HepG2 (cell line): ENCODE measurements around the gene TMEM200B. TPM values are rescaled to one million over a fixed set of nuclear protein-coding genes. Genes with fewer than 3 reads are reported as not detected.

ENCODE experiments used
- ATAC-seq: fragments of 200-7000 bp; cut with Tn5 transposase; 3 replicates; pipeline ENCODE4 v1.9.1; 2020; ENCODE audit warnings: mild to moderate bottlenecking, moderate library complexity
- BruUV-seq: library from RNA; stranded (reverse); fragments of 400-500 nt; replicated peaks from 2 replicates; lab custom pipeline; 2021; lab: Mats Ljungman, UMichigan
- CTCF ChIA-PET: fragments of 300-600 bp; formaldehyde crosslinking; extraction: SDS; loops from one replicate; lab custom pipeline; 2021; ENCODE audit warnings: low total read pairs, inconsistent platforms, low intra/inter-chr PET ratio; lab: Yijun Ruan, JAX
- POLR2A ChIA-PET: fragments of 350-600 bp; sonication (Branson Sonifier 250); formaldehyde crosslinking; loops from one replicate; lab custom pipeline; 2020; ENCODE audit warnings: antibody characterized with exemption, inconsistent platforms; lab: Yijun Ruan, JAX
- DNase-seq: peaks from one replicate; pipeline ENCODE4 v3.0.0-alpha.2; 2015; ENCODE audit warnings: low spot score
- FAIRE-seq: peaks from 3 replicates; lab custom pipeline; 2011; peaks lifted over from hg19 to GRCh38; lab: Jason Lieb, UNC
- H2AFZ ChIP-seq: one replicate; pipeline ENCODE4 v1.6.1; 2011; ENCODE audit warnings: low read length, inconsistent platforms
- H3K27ac ChIP-seq: fragments of 300-600 bp; 3 replicates; pipeline ENCODE4 v1.8.0; 2011; ENCODE audit warnings: mixed run types, mild to moderate bottlenecking, mixed read lengths, low read length, inconsistent platforms; ENCODE audit not compliant: insufficient read depth; ENCODE audit errors: extremely low read length
- H3K27me3 ChIP-seq, 2 experiments: fragments of 200-600 bp in 1 of 2; 2 replicates in 1 of 2; 3 replicates in 1 of 2; pipeline versions ENCODE4 v1.6.0 to v1.8.0; 2011; ENCODE audit warnings: low read length in 2 of 2, mild to moderate bottlenecking in 2 of 2, moderate library complexity in 2 of 2, inconsistent platforms in 1 of 2; ENCODE audit not compliant: insufficient read depth in 2 of 2, control insufficient read depth in 1 of 2
- H3K36me3 ChIP-seq, 2 experiments: fragments of 200-600 bp in 1 of 2; replicated peaks in 1 of 2; 2 replicates in 1 of 2; 3 replicates in 1 of 2; pipeline versions ENCODE4 v1.5.1 to v1.8.0; 2011; ENCODE audit warnings: low read length in 2 of 2, inconsistent platforms in 1 of 2; ENCODE audit not compliant: insufficient read depth in 2 of 2, control insufficient read depth in 1 of 2
- H3K4me1 ChIP-seq: 2 replicates; pipeline ENCODE4 v1.5.1; 2012; ENCODE audit warnings: low read length, inconsistent platforms; ENCODE audit not compliant: insufficient read depth
- H3K4me2 ChIP-seq: 2 replicates; pipeline ENCODE4 v1.6.0; 2011; ENCODE audit warnings: low read depth, low read length, inconsistent platforms
- H3K4me3 ChIP-seq, 3 experiments: fragments of 200-600 bp in 1 of 3; sonication (generic), shearing (Covaris generic) in 1 of 3; replicated peaks in 1 of 3; 2 replicates each; pipeline ENCODE4 v1.5.1; 2011 to 2016; ENCODE audit warnings: low read length in 3 of 3, inconsistent platforms in 2 of 3, low read depth in 2 of 3, mild to moderate bottlenecking in 2 of 3, control low read depth in 1 of 3, mixed read lengths in 1 of 3; ENCODE audit not compliant: insufficient read depth in 1 of 3
- H3K79me2 ChIP-seq: one replicate; pipeline ENCODE4 v1.6.1; 2011; ENCODE audit warnings: low read length, inconsistent platforms; ENCODE audit not compliant: insufficient read depth
- H3K9ac ChIP-seq: 2 replicates; pipeline ENCODE4 v1.6.0; 2011; ENCODE audit warnings: mild to moderate bottlenecking, low read depth, low read length, inconsistent platforms; ENCODE audit not compliant: insufficient read depth
- H3K9me3 ChIP-seq: 2 replicates; pipeline ENCODE4 v1.5.1; 2012; ENCODE audit warnings: mild to moderate bottlenecking, low read length
- H4K20me1 ChIP-seq: 2 replicates; pipeline ENCODE4 v1.6.0; 2011; ENCODE audit warnings: inconsistent platforms, mild to moderate bottlenecking, low read length, moderate library complexity; ENCODE audit not compliant: insufficient read depth
- ATF2 ChIP-seq: sonication (generic); formaldehyde crosslinking; IDR thresholded peaks from 2 replicates; pipeline ENCODE4 v1.4.0; 2020; ENCODE audit warnings: missing genetic modification reagents
- CHCHD3 ChIP-seq: sonication (generic); formaldehyde crosslinking; IDR thresholded peaks from 2 replicates; pipeline ENCODE4 v1.8.0; 2022; ENCODE audit warnings: mild to moderate bottlenecking, missing genetic modification reagents, moderate library complexity
- E2F5 ChIP-seq: sonication (generic); formaldehyde crosslinking; conservative IDR thresholded peaks from 2 replicates; pipeline ENCODE4 v1.4.0; 2020; ENCODE audit warnings: missing genetic modification reagents
- FOXP4 ChIP-seq: sonication (generic); formaldehyde crosslinking; IDR thresholded peaks from 2 replicates; pipeline ENCODE4 v1.4.0; 2020; ENCODE audit warnings: missing genetic modification reagents
- MYPOP ChIP-seq: sonication (generic); formaldehyde crosslinking; IDR thresholded peaks from 2 replicates; pipeline ENCODE4 v1.8.1; 2023; ENCODE audit warnings: mild to moderate bottlenecking, moderate library complexity, missing genetic modification reagents
- NCOA2 ChIP-seq: sonication (generic); formaldehyde crosslinking; IDR thresholded peaks from 2 replicates; pipeline ENCODE4 v1.8.0; 2022; ENCODE audit warnings: inconsistent platforms
- NR2C2 ChIP-seq: sonication (generic); formaldehyde crosslinking; IDR thresholded peaks from 2 replicates; pipeline ENCODE4 v1.4.0; 2020; ENCODE audit warnings: missing genetic modification reagents, mild to moderate bottlenecking, moderate library complexity, borderline replicate concordance
- RAD51 ChIP-seq: fragments of 450-650 bp; IDR thresholded peaks from 2 replicates; pipeline ENCODE4 v1.6.1; 2016; ENCODE audit warnings: borderline replicate concordance
- TCF7L2 ChIP-seq: IDR thresholded peaks from 2 replicates; pipeline ENCODE4 v1.6.1; 2011; ENCODE audit warnings: mild to moderate bottlenecking, low read depth, low read length, moderate library complexity
- ZBTB10 ChIP-seq: sonication (generic); formaldehyde crosslinking; IDR thresholded peaks from 2 replicates; pipeline ENCODE4 v1.4.0; 2020; ENCODE audit warnings: missing genetic modification reagents, borderline replicate concordance
- ZNF512 ChIP-seq: sonication (generic); formaldehyde crosslinking; IDR thresholded peaks from 2 replicates; pipeline ENCODE4 v1.4.0; 2020; ENCODE audit warnings: mild to moderate bottlenecking, missing genetic modification reagents
- ZNF614 ChIP-seq: IDR thresholded peaks from 2 replicates; pipeline ENCODE4 v1.6.1; 2018; ENCODE audit warnings: missing biosample characterization, missing genetic modification reagents, inconsistent platforms, borderline replicate concordance
- ZNF737 ChIP-seq: sonication (generic); formaldehyde crosslinking; IDR thresholded peaks from 2 replicates; pipeline ENCODE4 v1.5.0; 2020; ENCODE audit warnings: missing genetic modification reagents, mild to moderate bottlenecking, borderline replicate concordance
- WGBS: methylation state at CpG from one replicate; pipeline ENCODE4 v1.1.6; 2017; ENCODE audit warnings: low lambda C conversion rate; 5-methylcytosine and 5-hydroxymethylcytosine counted together
- in situ Hi-C: cut with HindIII; loops from 2 replicates; pipeline ENCODE4 v1.10.0; 2017; ENCODE audit warnings: low pct_unique_long_range_greater_than_20kb; ENCODE audit not compliant: extremely low pct_ligation_motif_present
- intact Hi-C: fragments of 100-400 bp; cut with micrococcal nuclease; formaldehyde crosslinking; loops from one replicate; pipeline ENCODE4 v1.10.0; 2022; ENCODE audit not compliant: unreplicated experiment
- polyA plus RNA-seq, 8 experiments: library from polyadenylated mRNA; depleted of rRNA in 3 of 8; stranded (reverse) in 7 of 8; unstranded in 1 of 8; fragments of >200 nt; fragmentation: Illumina TruSeq in 4 of 8; extraction: Trizol in 4 of 8; gene quantifications; 2 replicates each; pipeline versions ENCODE4 v1.2.1 to v1.2.3, GENCODE V29; 2011 to 2016; ENCODE audit warnings: low read depth in 4 of 8, missing spikeins in 1 of 8, mixed read lengths in 1 of 8; ENCODE audit not compliant: insufficient read depth in 1 of 8
- total RNA-seq, 5 experiments: library from RNA; depleted of rRNA; stranded (reverse); fragments of >200 nt; fragmentation: Illumina TruSeq; extraction: Trizol; gene quantifications; 2 replicates each; pipeline ENCODE4 v1.2.3, GENCODE V29; 2016; ENCODE audit warnings: low read depth in 1 of 5

TMEM200B gene
- total and polyA plus RNA-seq, 2 of the 13 experiments (the other 11 are each of a cell fraction or from before 2014, with no cell fraction given), result 1.1 to 1.4 TPM

- Histone ChIP-seq H3K4me2 (no peak overlapping the region), H3K9ac (no peak overlapping the region), H3K4me1 (no peaks in the 10 kb centered on the region), H4K20me1 (no peaks in the 10 kb centered on the region), H3K27ac (no peak overlapping the region), H3K79me2 (no peaks in the 10 kb centered on the region), H2AFZ (no peak overlapping the region), H3K9me3 (no peaks in the 10 kb centered on the region), H3K4me3 (no peak overlapping the region), H3K27me3 (no peaks in the 10 kb centered on the region), H3K36me3 (peaks cover 2 to 8% of the 10 kb centered on the region in 2 experiments; a peak in 2 of 5 replicates)
- in situ Hi-C loops, result no loop called here
- intact Hi-C loops, result no loop called here
- ChIA-PET CTCF (no interaction called here), POLR2A (no interaction called here)
- DNase-seq (no peak), ATAC-seq (no peak), FAIRE-seq (no peak)
- no TSS peak for BruUV-seq
- WGBS, result 90% methylated on average over 2 of the region's 2 CpGs
- TF ChIP-seq NCOA2 (CRISPR knock-in tag) (no peak), ZNF512 (CRISPR knock-in tag) (no peak), RAD51 (no peak), MYPOP (CRISPR knock-in tag) (no peak), ATF2 (CRISPR knock-in tag) (no peak), CHCHD3 (CRISPR knock-in tag) (no peak), ZNF614 (CRISPR knock-in tag) (no peak), TCF7L2 (no peak), ZBTB10 (CRISPR knock-in tag) (no peak), FOXP4 (no peak), NR2C2 (CRISPR knock-in tag) (no peak), ZNF737 (no peak), E2F5 (no peak)
These were observed 39.5 kb downstream of the TMEM200B start for GRCh38 chr1:29084196-29084521.
